Measurements from ENCODE around the gene TTLL9.

TTLL9 gene

DNA sequence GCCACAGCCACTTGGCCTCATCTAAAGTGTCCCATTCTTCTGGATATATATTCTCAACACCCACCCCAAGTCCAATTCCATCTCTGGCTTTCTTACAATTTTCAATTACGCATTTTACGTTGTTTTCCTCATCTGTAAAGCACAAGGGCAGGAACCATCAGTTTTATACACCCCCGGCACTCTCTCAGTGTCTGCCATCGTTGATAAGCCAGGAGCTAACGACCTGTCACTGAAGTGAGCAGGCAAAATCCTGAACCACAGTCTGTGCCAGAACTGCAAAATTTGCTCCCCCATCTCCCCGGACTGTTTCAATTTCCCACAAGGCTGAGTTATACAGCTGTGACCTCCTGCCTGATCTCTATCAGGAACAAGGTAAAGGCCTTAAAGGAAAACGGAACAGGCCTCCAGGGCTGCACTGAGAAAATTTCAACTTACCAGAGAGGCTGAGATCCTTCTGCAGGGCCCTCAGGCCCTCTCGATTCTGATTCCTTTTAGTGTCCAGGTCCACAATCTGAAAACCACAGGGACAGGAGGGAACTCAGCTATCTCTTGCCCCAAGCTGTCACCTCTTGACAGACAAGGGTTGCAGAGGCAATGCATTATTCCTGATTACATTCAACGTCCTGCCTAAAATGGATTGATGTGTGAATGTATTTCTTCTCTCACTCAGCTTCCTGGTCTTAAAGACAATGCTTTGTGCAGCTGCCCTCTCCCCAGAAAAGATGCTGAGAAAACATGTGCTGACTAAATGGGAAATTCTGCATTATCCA, 79.6 kb downstream of the TTLL9 start:
- no peak for DNase-seq (ENCODE audit: low spot score)

DNA sequence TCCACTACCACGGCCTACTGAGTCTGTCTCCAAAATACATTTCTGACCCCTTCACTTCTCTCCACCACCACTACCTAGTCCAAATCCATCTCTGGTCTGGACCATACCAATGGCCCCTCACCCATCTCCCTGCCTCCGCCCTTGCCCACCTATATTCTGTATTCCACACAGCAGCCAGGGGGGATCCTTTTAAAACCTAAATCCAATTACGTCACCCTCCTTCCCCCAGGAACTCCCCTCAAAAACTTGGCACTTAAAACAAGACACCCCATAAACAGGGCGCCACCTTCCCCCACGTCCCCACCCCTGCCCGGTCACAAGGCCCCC, 80.7 kb downstream of the TTLL9 start:
- DNase-seq (ENCODE audit: low spot score) = no peak

DNA sequence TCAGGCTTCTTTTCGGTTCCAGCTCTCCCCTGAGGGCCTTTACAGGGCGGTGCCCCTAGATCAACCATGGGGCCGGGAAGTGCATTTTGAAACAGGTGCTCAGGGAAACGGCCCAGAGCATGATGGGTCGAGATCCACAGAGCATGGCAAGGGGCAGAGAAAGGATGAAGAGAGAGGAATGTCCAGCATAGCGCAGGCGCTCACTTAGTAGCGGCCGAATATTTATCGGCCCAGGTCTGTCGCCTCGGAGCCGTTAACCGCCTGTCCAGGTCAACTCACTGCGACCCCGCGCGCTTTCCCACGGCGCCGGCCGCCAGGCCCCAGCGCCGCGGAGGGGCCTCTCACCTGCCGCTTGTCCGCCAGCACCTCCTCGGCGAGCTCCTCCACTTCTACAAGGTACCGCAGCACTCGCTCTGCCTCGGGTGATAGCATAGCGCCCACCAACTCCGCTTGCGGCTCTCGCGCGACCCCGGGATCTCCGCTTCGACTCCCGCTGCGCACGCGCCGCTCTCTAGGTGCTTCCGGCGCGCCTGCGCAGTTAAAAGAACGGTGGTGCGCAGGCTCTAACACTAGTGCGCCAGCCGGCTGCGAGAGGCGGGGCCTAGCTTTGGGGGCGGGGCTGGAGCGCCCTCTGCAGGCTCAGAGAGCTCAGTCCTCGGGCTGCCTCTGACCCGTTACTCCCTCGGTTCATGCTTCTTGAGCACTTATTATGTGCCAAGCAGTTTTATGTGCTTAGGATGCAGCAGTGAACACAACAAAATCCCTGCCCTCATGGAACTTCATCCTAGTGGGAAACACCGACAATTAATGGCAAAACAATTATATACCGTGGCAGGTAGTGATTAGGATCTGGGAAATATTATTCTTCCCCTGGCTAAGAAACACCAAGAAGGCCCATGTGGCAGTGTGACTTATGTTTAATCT, 81.4 kb downstream of the TTLL9 start, which contains the start of gene PDRG1:
PDRG1 (minus strand) TSS at position 517 of the 924 bp plus-strand sequence; CDS start at position 432, 85 bp downstream.
- peak; percentile 98 for DNase-seq (ENCODE audit: low spot score)

DNA sequence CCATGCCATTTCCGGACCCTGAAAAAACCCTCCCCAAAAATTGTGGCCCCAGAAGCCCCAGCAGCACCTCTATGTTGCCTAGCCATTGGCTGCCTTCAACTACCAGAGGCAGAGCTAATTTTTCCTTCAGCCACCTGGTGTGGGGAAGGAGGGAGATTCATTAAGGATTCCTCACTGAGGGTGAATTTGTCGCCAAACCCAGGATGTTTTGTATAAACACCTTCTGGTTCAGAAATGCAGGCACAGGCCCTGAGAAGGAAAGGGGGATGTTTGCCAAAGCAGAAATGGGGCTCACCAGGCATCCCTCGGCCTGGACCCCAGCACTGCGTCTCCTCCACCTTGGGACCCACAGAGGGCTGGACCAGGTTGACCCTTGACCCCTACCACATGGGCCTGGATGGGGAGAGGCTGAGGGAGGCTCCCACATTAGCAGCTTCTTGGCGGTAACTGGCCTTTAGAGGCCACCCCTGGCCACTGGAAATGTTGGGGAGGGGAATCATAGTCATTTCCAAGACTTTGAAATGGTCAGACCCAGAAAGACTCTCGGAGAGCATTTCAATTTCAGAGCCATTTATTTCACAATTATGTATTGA, 83.2 kb downstream of the TTLL9 start:
- no peak for DNase-seq (ENCODE audit: low spot score)

DNA sequence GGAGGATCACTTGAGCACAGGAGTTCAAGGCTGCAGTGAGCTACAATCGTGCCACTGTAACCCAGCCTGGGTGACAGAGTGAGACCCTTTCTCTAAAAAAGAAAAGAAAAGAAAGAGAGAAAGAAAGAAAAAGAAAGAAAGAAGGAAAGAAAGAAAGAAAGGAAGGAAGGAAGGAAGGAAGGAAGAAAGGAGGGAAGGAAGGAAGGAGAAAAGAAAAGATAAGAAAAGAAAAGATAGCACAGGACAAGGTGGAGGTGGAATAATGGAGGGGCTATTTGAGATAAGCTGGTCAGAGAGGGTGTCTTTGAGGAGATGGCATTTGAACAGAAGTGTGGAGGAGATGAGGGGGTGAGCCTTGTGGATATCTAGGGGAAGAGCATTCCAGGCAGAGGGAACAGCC, 84.1 kb downstream of the TTLL9 start:
- no peak for DNase-seq (ENCODE audit: low spot score)

DNA sequence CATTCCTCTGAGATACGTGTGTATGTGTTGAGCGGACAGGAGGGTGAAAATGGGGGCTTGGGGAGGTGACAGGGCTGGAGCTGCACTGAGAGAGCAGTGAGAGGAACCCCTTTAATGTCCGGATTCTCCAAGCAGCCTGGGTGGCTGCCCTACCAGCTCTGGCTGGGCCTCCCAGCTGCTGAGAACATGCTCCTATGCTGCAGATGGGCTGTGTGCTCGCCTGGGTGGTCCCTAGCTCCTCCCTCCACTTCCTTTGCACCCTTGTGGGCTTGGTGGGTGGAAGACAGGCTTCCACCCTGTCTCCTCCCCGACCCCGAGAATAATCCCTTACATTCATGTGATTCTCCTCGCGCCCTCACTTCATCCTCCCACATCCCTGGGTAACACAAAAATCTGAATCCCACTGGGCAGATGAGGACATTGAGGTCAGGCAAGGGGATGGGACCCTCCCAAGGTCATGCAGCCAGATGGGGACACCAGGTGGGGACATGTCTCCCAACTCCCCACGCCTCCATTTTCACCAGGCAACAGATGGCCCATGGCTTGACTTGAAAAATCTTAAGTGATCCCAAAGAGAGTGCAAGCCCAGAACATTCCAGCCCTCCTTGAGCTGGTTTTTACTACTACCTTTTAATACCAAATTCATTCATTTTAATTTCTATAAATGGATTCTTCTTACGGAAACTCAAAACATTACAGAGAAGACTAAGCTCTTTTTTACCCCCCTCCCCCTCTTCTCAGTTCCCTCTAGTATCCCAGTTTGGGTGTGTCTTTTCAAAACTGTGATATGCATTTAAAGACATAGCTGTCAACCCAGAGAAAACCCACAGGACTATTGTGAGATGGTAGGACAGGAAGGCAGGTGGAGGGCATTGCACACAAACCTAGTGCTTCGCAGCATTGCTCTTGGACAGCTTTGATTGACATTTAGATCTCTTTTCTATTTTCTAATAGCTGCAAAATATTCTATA, 86.4 kb downstream of the TTLL9 start:
- DNase-seq (ENCODE audit: low spot score) = no peak

DNA sequence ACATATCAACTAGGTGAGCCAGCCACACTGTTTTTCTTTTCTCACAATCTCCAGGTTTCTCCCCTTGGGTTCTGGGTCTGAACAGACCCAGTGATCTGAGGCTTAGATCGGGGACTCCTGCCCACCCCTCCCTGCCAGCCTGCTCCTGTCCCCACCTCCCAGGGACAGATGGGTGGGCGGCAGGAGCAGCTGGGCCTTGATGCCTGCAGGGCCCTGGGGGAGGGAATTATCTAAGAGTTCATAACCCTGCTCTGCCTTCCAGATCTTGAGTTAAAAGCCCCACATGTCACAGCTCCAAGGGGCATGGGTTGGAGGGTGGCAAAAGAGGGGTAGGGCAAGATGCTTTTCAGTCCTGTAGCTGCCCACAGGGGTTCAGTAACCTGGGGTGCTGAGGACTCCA, 92.3 kb downstream of the TTLL9 start:
- DNase-seq (ENCODE audit: low spot score) = no peak

DNA sequence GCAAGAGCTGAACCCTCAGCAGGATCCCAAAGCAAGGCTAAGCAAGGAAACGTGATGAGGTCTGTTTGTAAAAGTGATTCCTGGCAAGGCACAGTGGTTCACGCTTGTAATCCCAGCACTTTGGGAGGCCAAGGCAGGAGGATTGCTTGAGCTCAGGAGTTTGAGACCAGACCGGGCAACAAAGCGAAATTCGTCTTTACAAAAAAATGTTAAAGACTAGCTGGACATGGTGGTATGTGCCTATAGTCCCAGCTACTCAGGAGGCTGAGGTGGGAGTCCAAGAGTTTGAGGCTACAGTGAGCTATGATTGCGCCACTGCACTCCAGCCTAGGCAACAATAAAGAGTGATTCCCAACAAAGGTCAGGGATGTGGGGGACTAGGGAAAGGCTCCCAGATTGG, 93.5 kb downstream of the TTLL9 start:
- DNase-seq (ENCODE audit: low spot score) = no peak

DNA sequence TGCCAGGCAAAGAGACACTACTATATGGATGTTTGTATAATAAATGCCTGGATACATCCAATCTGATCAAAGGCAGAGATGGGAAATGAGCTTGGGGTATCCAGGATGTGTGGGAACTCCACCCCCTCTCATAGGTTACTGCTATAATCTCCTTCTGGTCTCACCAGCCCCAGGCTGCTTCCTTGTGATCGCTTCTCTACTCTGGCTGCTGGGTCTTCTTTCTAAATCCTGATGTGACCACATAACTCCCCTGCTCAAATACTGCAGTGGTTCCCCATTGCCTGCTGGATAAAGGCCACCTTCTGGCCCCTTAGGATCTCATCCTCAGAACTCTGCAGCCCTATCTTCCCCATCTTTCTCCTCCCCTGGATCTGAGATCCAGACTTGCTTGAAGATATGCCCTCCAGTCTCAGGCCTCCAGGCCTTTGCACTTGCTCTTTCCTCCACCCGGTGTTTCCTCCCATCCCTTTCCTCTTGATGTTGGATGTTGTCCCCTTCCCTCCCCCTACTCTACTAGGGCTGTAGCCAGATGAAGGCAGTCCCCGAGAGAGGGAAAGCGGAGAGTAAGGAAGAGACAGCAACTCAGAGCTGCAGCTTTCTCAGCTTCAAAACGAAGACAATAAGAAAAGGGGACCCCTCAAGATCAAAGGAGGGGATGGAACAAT, 96.7 kb downstream of the TTLL9 start:
- DNase-seq (ENCODE audit: low spot score) = no peak

DNA sequence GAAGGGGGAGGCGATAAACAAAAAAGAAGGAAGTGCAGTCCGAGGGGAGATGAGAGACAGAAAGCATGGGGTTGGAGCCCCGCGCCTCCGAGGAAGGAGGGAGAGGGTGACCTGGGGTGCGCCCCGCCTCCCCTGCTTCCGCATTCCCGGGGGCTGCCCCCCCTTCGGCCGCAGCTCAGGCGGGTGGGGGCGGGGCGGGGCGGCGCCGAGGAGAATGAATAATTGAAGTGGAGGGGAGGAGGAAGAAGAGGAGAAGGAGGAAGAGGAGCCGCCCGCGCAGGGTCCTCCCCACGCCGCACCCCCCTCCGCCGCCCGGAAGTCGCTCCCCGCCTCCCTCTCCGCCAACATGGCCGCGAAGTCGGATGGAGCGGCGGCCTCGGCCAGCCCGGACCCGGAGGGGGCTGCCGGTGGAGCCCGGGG, 97.4 kb downstream of the TTLL9 start, which contains the start of gene XKR7:
XKR7 (plus strand) TSS at position 322 of the 420 bp plus-strand sequence; CDS start at position 347, 25 bp downstream.
- DNase-seq (ENCODE audit: low spot score) = peak; percentile 56

DNA sequence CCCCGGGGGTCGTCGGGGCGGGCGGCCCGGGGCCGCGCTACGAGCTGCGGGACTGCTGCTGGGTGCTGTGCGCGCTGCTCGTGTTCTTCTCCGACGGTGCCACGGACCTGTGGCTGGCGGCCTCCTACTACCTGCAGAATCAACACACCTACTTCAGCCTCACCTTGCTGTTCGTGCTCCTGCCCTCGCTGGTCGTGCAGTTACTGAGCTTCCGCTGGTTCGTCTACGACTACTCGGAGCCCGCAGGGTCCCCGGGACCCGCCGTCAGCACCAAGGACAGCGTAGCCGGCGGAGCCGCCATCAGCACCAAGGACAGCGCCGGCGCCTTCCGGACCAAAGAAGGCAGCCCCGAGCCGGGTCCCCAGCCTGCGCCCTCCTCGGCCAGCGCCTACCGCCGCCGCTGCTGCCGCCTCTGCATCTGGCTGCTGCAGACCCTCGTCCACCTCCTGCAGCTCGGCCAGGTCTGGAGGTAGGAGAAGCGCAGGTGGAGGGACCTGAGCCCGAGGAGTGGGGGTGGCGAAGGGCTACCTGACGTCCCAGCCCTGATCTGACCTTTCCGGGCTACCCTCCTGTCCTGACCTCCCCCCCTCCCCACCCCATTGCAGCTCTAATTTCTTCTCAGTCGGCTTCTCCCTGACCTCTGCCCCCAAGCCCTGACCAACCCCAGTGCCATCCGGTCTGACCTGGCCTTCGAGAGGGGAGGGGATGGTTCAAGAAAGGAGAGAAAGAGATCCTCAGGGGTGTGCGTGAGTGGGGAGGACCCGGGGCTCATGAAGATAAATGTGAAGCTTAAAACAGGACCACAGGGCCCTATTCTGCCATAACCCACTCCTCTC, 98.1 kb downstream of the TTLL9 start:
- peak; percentile 97 for DNase-seq (ENCODE audit: low spot score)

DNA sequence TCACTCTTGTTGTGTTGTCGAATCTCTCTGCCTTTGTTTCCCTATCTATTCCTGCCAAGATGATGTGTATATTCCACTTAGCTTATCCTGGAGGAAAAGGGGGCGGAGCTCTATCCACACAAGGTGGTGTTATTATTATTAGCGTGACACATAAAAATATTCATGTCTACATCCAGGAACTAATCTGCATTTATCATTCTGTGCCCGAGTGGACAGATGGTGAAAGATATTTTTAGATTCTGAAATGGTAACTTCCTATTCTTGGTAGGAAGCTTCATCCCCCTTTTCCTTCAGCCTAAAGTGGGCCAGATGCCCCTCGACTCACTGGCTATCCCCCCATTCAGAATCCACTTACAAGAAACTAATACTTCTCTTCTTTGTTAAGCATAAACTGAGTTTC, 99.6 kb downstream of the TTLL9 start:
- DNase-seq (ENCODE audit: low spot score) = no peak

DNA sequence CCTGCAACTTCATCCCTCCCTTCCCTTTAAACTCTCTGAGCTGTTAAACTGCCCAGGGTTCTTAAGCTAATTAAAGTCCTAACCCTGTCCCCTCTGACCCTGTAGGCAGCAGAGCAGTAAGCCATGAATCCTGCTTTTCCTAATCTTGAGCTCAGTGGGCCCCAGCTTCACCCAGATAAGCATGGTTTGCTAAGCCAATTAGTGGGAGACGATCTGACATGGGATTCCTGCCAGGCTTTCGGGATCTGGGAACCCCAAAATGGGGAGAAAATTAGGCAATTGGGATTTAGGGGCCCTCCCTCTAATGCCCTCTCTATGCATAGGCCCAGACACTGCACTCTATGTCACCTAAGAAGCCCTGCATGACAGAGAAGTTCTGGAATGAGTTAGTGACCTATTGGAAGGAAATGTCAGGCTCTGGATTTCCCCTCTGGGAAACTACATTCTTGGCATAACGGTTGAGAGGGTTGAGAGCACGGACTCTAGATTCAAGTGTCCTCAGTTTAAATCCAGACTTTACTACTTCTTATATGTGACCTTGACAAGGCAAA, 102.1 kb downstream of the TTLL9 start:
- DNase-seq (ENCODE audit: low spot score) = peak; percentile 63

DNA sequence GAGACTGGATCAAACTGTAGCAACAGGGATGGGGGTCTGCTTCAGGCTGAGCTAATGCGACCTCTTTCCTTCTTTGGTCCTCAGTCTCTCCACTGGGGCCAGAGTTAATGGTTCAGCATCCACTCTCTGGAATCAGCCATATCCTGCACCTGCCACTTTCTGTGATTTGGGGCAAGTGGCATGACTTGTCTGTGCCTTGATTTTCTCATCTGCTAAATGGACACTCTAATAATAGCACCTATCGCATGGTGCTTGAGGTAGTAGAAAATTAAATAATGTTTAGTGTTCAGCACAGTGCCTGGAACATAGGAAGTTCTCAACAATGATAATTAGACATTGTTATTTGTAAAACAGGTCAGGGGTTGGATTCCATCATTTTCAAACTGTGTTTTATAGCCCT, 103.9 kb downstream of the TTLL9 start:
- no peak for DNase-seq (ENCODE audit: low spot score)

DNA sequence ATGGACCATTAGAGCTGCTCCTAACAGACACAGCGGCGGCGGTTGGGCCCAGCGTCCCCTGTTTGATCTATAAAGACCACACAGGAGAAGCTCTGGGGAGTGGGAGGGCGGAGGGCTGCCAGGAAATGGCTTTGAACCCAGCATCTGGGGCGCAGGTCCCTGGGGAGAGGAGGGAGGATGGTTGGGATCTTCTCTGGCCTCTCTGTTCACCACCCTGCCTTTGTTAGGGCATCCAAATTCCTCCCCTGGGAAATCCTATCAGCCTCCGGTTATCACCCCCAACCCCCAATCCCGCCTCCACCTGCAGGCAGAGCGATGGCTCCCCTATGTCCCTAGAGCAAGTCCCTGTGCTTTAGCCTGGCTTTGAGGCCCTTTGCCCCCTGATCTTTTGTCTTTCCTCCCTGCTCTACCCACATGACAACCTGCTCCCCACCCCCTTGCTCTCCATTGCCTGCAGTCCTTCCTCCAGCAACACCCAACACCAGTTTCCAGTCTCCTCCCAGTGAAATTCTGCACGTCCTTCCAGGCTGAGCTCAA, 104.6 kb downstream of the TTLL9 start:
- DNase-seq (ENCODE audit: low spot score) = peak; percentile 79

DNA sequence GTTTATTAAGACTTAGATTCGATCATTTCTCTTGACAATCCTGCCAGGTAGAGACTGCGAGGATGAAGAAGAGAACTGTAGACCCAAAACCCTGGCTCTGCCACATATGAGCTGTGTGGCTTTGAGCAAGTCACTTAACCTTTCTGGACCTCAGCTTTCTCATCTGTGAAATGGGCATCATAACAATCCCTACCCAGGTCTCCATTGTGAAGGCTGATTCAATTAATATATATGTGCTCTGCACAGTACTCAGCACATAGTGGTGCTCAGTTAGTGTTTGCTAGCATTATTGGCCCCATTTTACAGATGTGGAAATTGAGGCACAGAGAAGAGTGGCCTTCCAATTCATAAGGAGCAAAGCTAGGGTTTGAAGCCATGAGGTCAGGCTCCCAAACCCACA, 105.4 kb downstream of the TTLL9 start:
- DNase-seq (ENCODE audit: low spot score) = no peak

DNA sequence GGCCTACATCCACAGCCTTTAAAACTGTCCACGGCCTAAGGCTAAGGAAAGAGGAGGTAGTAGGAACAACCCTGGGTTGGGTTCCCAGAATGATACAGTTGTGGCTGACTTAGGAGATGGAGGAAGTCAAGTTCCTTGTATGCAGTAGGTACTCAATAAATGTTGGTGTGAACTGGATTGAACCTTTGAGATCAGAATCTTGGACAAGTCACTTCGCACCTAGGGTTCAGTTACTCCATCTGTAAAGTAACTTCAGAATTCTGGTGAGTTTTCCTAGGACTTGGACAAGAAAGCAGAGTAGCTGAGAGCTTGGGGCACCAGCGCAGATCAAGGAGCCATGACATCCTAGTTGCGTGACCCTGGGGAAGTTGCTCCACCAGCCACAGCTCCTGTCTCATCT, 106.6 kb downstream of the TTLL9 start:
- DNase-seq (ENCODE audit: low spot score) = no peak

DNA sequence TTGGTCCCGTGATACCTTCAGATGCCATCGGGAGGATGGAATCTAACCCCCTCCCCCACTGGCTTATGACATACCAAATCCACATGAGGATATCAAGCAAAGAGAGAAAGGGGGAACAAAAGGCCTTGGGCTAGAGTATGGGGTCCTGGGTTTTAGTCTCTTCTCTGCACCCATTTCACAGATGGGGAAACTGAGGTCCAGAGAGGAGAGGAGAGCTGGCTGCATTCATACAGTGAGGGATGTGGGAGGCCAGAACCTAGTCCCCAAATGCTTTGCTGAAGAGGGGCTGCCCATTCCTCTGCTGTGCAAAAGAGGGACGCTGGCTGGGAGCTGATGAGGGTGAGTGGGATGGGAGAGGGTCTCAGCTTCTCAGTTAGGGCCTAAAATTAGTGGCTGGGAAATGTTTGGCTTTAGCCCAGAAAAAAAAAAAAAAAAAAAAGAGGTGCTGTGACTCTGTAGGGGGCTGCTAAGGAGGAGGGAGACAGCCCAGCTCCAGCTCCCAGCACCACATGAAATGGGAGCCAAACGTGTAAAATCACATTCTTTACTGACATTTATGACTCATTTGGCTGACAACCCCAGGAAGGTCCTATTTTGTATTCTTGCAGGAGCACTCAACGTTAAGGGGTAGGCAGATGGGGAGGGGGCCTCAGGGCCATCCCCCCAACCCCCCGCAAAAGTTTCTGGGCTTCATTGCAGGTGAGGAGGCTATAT, 109.4 kb downstream of the TTLL9 start:
- DNase-seq (ENCODE audit: low spot score) = no peak

DNA sequence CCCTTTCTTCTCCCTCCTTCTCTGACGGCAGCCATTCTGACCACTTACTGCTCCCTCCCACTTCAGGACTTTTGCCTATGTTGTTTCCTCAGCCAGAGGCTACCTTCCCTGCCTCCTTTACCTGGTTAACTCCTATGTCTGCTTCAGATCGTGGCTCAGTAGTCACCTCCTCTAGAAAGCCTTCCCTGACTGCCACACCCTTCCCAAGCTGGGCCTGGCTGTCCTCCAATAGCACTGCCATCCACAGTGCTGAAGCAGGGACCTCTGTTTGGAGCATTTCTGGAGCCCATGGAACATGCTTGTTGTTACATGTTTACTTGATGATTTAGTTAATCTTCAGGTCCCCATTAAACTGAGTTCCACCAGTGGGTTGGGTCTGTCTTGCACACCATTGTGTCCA, 111.3 kb downstream of the TTLL9 start:
- DNase-seq (ENCODE audit: low spot score) = no peak
